Measurements from ENCODE around the gene DNAH2.

DNAH2 gene

GRCh38 chr17:7727886-7728285, 10.3 kb downstream of the DNAH2 start:
- DNase-seq, result no peak

GRCh38 chr17:7729816-7730215, 12.3 kb downstream of the DNAH2 start:
- no peak for DNase-seq

- DNase-seq, result no peak
Observed at GRCh38 chr17:7732981-7733539, 15.5 kb downstream of the DNAH2 start.

GRCh38 chr17:7737601-7738000, 20.1 kb downstream of the DNAH2 start:
- DNase-seq, result no peak

- DNase-seq, result no peak
Observed at GRCh38 chr17:7739746-7740145, 22.2 kb downstream of the DNAH2 start.

- DNase-seq, result no peak
Observed at GRCh38 chr17:7740481-7741001, 23.0 kb downstream of the DNAH2 start.

- no peak for DNase-seq
Observed at GRCh38 chr17:7742729-7743128, 25.2 kb downstream of the DNAH2 start.

GRCh38 chr17:7744416-7744815, 26.9 kb downstream of the DNAH2 start:
- DNase-seq, result no peak

GRCh38 chr17:7745748-7746470, 28.4 kb downstream of the DNAH2 start:
- DNase-seq, result no peak

GRCh38 chr17:7747635-7748071, 30.1 kb downstream of the DNAH2 start:
- DNase-seq, result no peak

GRCh38 chr17:7748076-7748775, 30.7 kb downstream of the DNAH2 start:
- DNase-seq, result no peak

- no peak for DNase-seq
Observed at GRCh38 chr17:7750321-7750821, 32.8 kb downstream of the DNAH2 start.

- DNase-seq, result no peak
Observed at GRCh38 chr17:7754656-7755055, 37.1 kb downstream of the DNAH2 start.

- DNase-seq, result no peak
Observed at GRCh38 chr17:7755095-7755890, 37.7 kb downstream of the DNAH2 start.

GRCh38 chr17:7756968-7757367, 39.4 kb downstream of the DNAH2 start:
- DNase-seq, result no peak

- no peak for DNase-seq
Observed at GRCh38 chr17:7763919-7764318, 46.4 kb downstream of the DNAH2 start.

GRCh38 chr17:7767004-7767403, 49.5 kb downstream of the DNAH2 start:
- no peak for DNase-seq

- DNase-seq, result no peak
Observed at GRCh38 chr17:7767405-7768021, 50.0 kb downstream of the DNAH2 start.

GRCh38 chr17:7769854-7770253, 52.3 kb downstream of the DNAH2 start:
- no peak for DNase-seq

- no peak for DNase-seq
Observed at GRCh38 chr17:7774055-7774521, 56.5 kb downstream of the DNAH2 start.

GRCh38 chr17:7775051-7775450, 57.5 kb downstream of the DNAH2 start:
- DNase-seq, result no peak

GRCh38 chr17:7777017-7777416, 59.5 kb downstream of the DNAH2 start:
- DNase-seq, result no peak
